HG03045 (cell line): ENCODE data around the gene ADAMTSL2.

ENCODE experiments used
- ATAC-seq: cut with Tn5 transposase; IDR thresholded peaks from one replicate; pipeline ENCODE4 v1.9.1; 2021; ENCODE audit warnings: mild to moderate bottlenecking, moderate library complexity; ENCODE audit not compliant: unreplicated experiment

Gene ADAMTSL2

DNA sequence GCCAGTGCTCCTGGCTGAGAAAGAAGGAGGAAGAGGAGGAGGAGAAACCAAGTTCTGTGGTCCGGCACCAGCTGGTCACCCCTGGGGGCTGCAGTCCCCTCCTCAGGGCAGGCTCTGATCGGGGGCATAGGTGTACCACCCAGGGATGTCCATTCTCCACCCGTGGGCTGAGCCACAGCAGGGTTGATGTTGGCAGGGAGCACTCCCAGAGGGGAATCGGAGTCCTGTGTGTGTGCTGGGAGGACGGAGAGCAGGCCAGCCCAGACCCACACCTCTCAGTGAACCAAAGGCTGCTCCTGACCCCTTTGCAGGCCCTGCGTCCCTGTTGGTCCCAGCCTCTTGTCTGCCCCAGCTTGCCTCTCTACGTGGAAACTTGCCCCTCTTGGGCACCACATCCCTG lies 4.6 kb upstream of the ADAMTSL2 start:
- ATAC-seq, result no peak

DNA sequence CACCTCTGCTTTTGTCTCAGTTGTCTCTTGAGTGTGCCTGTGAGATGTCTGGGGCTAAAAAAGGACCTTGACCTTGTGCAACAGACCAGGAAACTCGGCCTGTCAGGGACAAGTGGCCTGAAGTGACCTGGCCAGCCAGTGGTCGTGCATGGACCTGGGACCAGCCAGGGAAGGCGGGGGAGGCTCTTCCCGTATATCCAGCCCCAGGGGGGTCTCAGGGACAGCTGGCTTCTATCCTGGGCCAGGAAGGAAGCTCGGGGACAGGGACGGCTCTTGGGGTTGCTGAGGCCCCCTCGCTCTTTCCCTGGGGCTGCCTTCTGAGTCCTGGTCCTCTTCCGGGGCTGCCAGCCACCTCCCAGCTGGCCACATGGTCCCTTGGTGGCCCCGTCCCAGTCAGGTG lies 3.2 kb upstream of the ADAMTSL2 start:
- no peak for ATAC-seq

DNA sequence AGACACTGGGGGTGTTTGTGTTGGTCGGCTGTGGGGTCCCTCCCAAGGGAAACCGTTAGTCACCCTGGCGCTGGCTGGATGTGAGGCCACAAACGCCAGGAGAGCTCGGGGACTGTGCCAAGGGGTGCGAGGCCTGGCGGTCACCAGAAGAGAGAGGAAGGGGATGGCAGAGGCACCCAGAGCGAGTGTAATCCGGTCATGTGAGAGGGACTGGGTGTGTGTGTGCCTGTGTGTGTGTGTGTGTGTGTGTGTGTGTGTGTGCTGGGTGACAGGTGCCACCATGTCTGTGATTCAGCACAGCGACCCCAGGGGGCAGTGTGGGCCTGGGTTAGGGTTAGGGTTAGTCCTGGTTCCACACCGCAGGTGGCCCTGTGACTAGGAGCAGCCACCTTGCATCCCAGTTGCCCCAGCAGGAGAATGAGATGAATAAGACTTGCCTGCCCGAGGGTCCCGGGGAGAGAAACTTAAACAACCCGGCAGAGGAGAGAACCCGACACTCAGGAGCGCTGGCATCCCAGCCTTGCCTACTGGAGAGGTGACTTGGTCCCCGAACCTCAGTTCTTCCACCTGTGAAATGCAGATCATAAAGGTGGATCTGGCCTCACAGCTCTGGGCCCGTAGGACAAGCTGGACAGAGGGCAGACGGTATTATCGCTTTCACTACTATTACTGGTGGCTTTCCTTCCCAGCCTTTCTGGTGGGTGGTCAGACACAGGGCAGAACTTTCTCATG lies 1.4 kb upstream of the ADAMTSL2 start:
- no peak for ATAC-seq

DNA sequence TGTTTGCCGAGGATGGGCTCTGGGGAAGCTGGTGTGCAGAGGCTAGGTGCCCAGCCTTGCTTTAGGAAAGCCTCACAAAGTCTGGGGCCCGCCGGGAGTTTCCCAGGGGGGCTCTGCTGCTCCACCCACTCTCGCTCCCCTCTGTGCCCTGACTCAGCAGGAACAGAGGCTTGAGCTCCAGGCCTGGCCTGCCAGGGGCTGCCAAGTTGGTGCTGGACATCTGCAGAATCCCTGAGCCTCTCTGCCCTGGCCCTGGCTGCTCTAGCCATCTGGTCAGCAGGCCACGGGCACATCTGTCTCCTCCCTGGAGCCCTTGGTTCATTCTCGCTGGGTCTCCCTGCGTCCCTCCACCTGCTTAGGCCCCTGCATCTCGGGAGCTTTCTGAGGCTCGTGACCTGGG lies 647 bp upstream of the ADAMTSL2 start:
- ATAC-seq, result no peak

DNA sequence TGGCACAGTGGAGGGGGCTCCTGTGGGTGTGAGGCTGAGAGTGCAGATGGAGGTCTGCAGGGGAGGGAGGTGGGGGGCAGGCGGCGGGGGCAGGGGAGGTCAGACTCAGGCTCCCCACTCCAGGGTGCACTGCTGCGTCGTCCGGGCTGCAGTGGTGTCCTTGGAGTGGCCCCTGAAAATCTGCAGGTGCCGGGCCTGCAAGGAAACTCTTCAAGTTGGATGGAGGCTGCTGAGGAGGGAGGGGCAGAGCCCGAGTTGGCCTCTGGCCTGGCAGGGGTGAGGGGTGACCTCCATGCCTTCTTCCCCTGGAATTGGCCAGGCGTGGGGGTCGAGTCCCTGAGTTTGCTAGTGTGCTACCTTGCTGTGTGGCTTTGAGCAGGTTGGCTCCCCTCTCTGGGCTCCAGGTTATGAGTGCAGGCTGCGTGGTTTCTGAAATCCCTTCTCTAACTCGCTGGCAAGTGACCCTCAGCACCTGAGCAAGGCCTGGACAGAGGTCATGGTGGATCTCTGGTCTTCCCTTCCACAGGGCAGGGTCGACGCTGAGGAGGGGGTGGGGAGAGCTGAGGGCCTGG lies 888 bp downstream of the ADAMTSL2 start:
- ATAC-seq, result no peak

DNA sequence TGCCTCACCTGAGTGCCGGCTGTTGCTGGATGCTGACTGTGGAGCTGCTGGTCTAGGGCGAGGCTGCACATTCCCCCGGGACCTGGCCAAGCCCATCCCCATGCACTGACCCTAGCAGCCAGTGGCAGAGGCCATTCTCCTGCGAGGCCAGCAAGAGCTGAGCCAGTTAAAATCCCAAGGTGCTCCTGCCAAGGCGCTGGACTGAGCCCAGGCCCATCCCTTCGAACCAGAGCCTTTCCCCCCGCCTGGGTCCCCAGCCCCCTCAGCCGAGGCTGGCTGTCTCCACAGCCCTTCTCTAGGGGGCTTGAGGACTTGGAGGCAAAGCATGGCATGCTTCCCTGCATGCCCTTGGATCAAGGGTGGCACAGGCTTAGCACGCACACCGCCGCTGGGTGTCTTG lies 1.6 kb downstream of the ADAMTSL2 start:
- no peak for ATAC-seq

DNA sequence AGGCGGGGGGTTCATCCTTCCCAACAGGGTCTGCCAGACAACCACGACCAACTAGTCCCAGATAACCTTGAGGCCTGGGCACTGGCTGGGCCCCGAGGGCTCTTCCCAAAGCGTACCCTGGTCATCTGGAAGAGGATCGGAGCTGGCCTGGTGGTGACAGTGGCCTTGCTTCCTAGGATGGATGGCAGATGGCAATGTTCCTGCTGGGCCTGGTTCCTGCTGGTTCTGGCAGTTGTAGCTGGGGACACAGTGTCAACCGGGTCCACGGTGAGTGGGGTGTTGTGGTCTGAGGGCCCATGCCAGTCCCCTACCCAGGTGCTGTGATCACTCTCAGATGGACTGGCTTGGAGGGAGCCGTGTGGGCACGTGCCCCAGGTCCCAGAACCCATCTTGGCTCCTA lies 2.0 kb downstream of the ADAMTSL2 start:
- ATAC-seq, result no peak

DNA sequence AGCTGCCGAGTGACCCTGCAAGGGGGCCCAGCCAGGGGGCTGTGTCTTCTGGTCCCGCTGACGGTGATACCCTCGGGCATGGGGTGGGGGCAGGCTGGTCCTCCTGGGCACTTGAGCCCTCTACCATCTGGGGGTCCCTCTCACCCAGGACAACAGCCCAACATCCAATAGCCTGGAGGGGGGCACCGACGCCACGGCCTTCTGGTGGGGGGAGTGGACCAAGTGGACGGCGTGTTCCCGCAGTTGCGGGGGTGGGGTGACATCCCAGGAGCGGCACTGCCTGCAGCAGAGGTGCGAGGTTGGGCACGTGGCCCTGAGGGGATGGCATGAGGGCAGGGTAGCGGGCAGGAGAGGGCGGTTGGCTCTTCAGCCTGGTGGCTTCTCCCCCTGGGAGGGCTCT lies 2.8 kb downstream of the ADAMTSL2 start:
- no peak for ATAC-seq

DNA sequence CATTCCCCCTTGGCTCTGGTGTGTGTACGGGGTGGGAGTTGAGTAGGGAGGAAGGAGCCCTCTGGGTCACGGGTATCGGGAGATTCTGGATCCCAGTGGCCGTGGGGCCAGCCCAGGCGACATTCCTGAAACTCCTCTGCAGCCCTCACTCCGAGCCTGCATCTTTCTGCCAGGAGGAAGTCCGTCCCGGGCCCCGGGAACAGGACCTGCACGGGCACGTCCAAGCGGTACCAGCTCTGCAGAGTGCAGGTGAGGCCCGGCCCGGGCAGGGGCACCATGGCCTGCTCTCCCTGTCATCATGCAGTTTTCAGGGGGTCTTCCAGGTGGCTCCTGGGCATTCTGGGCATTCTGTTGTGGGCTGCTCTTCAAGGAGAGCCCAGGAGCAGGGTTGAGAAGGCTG lies 3.7 kb downstream of the ADAMTSL2 start:
- no peak for ATAC-seq

DNA sequence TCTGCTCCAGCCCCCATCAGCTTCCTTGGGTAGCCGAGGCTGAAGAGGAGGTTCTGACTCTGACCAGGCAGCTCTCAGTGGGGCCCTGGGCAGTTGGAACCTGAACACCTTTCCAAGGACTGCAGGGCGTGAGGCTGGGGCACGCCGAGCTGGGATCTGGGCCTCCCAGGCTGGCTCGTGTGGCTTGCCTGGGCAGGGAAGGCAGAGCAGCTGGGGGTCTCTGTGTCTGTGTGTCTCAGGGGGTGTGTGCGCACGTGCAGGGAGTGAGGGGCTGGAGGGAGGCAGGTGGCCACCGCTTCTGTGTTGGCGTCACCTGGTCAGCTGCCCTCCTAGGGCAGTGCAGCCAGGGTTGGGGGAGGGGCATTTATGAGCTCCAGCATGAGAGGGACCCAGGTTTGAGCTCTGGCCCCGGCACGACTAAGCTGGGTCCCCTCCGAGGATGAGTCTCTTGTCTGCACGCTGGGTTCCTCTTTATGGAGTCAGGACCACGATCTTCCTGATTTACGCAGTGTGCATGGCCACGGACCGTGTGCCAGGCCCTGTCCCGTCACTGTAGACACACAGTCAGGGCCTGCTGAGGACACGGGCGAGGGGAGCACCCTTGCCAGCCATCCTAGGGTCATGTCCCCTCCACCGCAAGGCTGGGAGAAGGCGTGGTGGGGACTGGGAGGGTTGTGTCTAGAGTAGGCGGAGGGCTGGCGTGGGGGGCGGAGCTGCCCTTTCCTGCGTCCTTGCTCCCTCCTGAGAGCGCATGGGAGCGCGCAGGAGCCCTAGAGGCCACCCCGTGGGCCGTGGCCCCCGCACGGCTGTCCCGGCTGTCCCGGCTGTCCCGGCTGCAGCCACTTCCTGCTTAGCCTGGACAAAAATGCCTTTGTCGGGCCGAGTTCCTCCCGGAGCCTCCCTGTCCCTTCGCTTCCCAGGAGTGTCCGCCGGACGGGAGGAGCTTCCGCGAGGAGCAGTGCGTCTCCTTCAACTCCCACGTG lies 4.6 kb downstream of the ADAMTSL2 start:
- ATAC-seq, result no peak

GRCh38 chr9:133539991-133540697 lies 5.6 kb downstream of the ADAMTSL2 start:
- no peak for ATAC-seq

GRCh38 chr9:133540698-133541025 lies 6.2 kb downstream of the ADAMTSL2 start:
- no peak for ATAC-seq

DNA sequence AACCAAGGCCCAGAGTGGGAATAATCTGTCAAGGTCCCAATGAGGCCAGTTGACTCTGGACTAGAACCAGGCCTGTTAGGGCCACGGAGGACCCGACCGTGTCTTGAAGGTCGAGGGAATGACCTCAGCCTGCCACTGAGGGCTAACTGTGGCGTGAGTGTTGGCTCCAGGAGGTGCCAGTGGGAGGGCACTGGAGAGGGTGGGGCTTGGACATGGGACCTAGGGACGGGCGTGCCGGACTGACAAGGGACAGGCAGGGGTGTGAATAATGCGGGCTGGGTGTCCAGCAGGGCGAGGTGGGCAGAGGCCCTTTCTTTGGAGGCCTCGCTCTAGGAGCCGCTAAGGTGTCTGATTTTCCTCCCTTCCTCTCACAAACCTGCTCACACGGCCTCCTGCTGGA lies 7.5 kb downstream of the ADAMTSL2 start:
- ATAC-seq, result no peak

GRCh38 chr9:133543772-133544467 lies 9.4 kb downstream of the ADAMTSL2 start:
- no peak for ATAC-seq

DNA sequence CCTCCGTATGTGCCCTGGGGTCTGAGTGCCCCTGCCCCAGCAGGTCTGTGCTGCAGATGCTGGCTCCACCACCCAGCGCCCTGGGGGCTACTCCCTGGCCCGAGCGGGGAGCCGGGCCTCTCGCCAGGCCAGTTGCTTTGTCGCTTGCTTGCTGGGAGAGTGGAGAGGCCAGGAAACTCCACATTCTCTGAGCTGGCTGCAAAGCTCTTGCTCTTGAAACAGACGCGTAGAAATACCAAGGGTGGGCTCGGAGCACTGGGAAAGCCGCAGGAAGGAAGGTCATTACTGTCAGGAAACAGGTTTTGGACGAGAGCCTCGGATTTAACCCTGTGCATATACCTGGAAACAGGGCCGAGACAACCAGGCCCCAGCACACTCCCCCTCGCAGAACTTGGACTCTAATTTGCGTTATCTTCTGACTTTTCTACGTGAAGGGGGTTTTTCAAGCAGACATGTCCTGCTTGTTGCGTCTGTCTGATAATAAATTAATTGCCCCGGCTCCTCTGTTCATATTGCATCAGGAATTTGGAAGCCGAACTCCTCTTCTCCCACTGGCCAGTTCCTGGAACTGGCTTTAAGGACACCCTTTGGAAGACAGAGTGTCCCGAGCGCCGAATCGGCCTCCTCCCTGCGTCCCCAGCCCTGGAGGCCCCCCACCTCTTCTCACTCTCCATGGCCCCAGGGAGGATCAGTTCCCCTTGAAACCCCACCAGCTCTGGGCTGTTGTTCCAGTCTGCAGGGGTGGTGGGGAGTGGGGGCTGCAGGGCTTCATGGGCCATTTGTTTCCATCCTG lies 11.2 kb downstream of the ADAMTSL2 start:
- ATAC-seq, result no peak

DNA sequence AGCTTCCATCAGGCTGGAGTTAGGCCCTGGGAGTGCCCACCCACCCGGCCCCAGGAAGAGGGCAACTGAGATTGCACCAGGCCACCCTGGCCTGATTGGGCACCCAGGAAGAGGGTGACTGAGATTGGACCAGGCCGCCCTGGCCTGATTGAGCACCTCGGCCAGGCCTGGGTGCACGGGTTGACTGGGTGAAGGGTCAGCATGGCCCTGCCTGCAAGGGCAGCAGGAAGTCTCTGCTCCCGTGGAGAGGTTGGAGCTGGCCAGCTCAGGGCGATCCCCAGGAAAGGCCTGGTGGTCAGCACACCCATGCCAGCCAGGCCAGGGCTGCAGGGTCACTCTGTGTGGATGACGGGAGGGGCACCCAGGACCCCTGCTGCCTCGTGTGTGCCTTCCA lies 11.8 kb downstream of the ADAMTSL2 start:
- ATAC-seq, result no peak

GRCh38 chr9:133547116-133547515 lies 12.6 kb downstream of the ADAMTSL2 start:
- no peak for ATAC-seq

DNA sequence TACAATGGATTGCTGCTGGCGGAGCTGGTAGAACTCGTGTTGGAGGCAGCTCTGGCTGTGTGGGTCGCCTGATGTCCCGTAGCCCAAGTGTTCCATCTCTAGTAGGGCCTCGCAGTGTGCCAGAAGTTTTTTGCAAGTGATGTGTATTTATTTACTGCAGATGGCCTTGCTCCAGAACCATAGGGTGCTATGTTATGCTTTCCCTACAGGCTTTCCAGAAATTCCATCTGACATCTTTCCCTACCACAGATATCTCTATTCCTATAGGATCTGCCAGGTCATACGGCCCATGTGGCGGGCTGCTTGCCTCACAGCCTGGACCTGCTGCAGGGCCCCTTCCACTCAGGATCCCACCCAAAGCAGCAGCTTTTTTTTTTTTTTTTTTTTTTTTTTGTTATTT lies 16.9 kb downstream of the ADAMTSL2 start:
- no peak for ATAC-seq

DNA sequence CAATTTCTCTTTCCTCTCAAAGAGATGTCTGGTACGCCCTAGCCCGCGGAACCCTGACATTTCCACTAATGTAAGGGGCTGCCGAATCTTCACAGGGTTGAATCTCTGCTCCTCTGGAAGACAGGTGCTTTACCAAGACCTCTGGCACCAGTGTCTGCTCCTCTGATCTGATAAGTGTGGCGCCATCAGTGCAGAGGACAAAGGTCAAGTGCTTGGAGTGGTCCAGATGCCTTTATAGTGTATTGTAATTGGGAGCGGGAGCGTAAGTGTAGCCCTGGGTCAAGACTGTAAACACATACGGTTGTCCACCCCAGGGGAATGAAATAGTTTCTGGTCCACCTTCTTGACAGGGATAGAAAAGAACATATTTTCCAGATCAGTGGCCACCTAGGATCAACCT lies 17.7 kb downstream of the ADAMTSL2 start:
- ATAC-seq, result no peak

- ATAC-seq, result no peak
These were observed 18.6 kb downstream of the ADAMTSL2 start for GRCh38 chr9:133553123-133553522.
